Measurements from ENCODE around the gene SLC37A4.
"Not testable (repeated sequence)": the region's sequence is repeated elsewhere in the genome, so short reads cannot be mapped to it uniquely, and the experiment has no call there.

The SLC37A4 gene

GRCh38 chr11:119047205-119047604, 16.5 kb upstream of the SLC37A4 start:
- H3K27me3 Mint-ChIP-seq (ENCODE audit: low read depth, poor library complexity): peaks cover 3% of the 10 kb centered on the region
- H3K27ac Mint-ChIP-seq: no peak overlapping the region
- TF ChIP-seq CTCF (IDR thresholded peaks at IDR 0.05): no peak
- no peak overlapping the region for H3K4me3 Mint-ChIP-seq
- DNase-seq: no peak
- H3K9me3 Mint-ChIP-seq: no peaks in the 10 kb centered on the region
- H3K4me1 Mint-ChIP-seq: peaks cover 15% of the 10 kb centered on the region
- H3K36me3 Mint-ChIP-seq (ENCODE audit: low read depth): peaks cover 52% of the 10 kb centered on the region

DNA sequence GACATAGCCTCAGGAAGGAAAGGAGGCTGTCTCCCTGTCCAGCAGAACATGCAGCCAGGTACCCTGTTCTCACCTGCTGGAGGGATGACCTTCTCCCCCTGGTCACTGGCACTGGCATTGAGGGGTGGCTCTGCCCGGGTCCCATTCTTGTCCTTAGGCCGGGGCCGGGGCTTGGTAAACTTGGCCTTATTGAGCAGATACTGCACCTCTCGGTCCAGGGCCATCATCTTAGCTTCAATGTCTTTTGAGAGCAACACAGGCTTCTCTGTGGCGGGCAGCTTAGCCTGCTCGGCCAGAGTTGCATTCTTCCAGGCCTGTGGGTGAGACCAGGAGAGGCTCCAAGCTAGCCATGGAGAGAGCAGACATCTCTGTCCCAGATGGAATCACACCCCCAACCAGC, 15.8 kb upstream of the SLC37A4 start:
- no peak overlapping the region for H3K4me3 Mint-ChIP-seq
- H3K27ac Mint-ChIP-seq: peak overlapping the region; percentile 83
- no peaks in the 10 kb centered on the region for H3K9me3 Mint-ChIP-seq
- no peak for TF ChIP-seq CTCF (IDR thresholded peaks at IDR 0.05)
- H3K36me3 Mint-ChIP-seq (ENCODE audit: low read depth): peaks cover 49% of the 10 kb centered on the region
- peaks cover 3% of the 10 kb centered on the region for H3K27me3 Mint-ChIP-seq (ENCODE audit: low read depth, poor library complexity)
- no peak for DNase-seq
- H3K4me1 Mint-ChIP-seq: peaks cover 19% of the 10 kb centered on the region

DNA sequence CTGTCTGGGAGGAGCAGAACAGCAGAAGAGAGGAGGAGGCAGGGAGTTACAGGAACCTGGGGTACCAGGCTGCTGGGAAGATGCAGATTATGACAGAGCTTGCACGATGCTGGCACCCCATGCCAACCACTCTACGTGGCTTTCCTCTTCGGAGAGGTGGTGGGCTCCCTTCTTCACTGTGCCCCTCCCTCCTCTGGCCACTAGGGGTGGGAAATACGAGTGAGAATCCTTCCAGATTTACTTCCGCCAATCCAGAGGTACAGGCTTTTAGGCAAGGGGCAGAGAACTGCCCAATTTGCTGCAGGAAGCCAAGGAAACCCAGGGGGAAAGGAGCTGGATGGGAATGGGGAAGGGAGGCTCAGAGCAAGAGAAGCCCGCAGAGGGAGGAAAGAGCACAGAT, 14.0 kb upstream of the SLC37A4 start:
- peak; percentile 29 for TF ChIP-seq CTCF (IDR thresholded peaks at IDR 0.05)
- Mint-ChIP-seq H3K27ac (peak overlapping the region; percentile 14), H3K9me3 (no peaks in the 10 kb centered on the region), H3K36me3 (ENCODE audit: low read depth) (peaks cover 39% of the 10 kb centered on the region), H3K4me1 (peaks cover 24% of the 10 kb centered on the region), H3K27me3 (ENCODE audit: low read depth, poor library complexity) (peaks cover 3% of the 10 kb centered on the region), H3K4me3 (no peak overlapping the region)
- DNase-seq: no peak

DNA sequence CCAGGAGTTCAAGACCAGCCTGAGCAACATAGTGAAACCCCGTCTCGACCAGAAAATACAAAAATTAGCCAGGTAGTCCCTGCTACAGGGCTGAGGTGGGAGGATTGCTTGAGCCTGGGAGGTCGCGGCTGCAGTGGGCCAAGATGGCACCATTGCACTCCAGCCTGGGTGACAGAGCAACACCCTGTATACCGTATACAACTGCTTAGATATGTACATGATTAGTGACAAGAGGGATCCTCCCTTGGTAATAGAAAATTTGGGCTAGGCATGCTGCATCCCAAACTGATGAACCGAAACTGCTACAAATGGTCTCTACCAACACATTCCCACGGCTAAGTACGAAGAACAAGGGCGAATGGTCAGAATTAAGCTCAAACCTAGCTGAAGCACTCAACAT, 12.2 kb upstream of the SLC37A4 start:
- H3K4me1 Mint-ChIP-seq: peaks cover 30% of the 10 kb centered on the region
- peaks cover 25% of the 10 kb centered on the region for H3K36me3 Mint-ChIP-seq (ENCODE audit: low read depth)
- no peak overlapping the region for H3K4me3 Mint-ChIP-seq
- peaks cover 9% of the 10 kb centered on the region for H3K27me3 Mint-ChIP-seq (ENCODE audit: low read depth, poor library complexity)
- no peak for DNase-seq
- H3K27ac Mint-ChIP-seq: no peak overlapping the region
- TF ChIP-seq CTCF (IDR thresholded peaks at IDR 0.05): no peak
- no peaks in the 10 kb centered on the region for H3K9me3 Mint-ChIP-seq

GRCh38 chr11:119041821-119042514, 11.3 kb upstream of the SLC37A4 start:
- Mint-ChIP-seq H3K36me3 (ENCODE audit: low read depth) (peaks cover 18% of the 10 kb centered on the region), H3K4me1 (peaks cover 30% of the 10 kb centered on the region), H3K27ac (peak overlapping the region; percentile 74), H3K27me3 (ENCODE audit: low read depth, poor library complexity) (peaks cover 9% of the 10 kb centered on the region), H3K9me3 (no peaks in the 10 kb centered on the region), H3K4me3 (no peak overlapping the region)
- no peak for TF ChIP-seq CTCF (IDR thresholded peaks at IDR 0.05)
- DNase-seq: no peak

DNA sequence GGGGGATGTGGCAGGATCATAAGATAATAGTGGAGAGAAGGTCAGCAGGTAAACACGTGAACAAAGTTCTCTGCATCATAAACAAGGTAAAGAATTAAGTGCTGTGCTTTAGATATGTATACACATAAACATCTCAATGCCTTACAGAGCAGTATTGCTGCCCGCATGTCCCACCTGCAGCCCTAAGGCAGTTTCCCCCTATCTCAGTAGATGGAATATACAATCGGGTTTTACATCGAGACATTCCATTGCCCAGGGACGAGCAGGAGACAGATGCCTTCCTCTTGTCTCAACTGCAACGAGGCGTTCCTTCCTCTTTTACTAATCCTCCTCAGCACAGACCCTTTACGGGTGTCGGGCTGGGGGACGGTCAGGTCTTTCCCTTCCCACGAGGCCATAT, 8.8 kb upstream of the SLC37A4 start:
- H3K4me1 Mint-ChIP-seq: peaks cover 17% of the 10 kb centered on the region
- not testable (repeated sequence) for H3K27me3 Mint-ChIP-seq (ENCODE audit: low read depth, poor library complexity); H3K4me3 Mint-ChIP-seq; H3K27ac Mint-ChIP-seq; DNase-seq; H3K9me3 Mint-ChIP-seq; H3K36me3 Mint-ChIP-seq (ENCODE audit: low read depth)

Measured in nephron progenitor cell (in vitro differentiated cells).